ENCODE results near the gene RPL28.

The RPL28 gene

DNA sequence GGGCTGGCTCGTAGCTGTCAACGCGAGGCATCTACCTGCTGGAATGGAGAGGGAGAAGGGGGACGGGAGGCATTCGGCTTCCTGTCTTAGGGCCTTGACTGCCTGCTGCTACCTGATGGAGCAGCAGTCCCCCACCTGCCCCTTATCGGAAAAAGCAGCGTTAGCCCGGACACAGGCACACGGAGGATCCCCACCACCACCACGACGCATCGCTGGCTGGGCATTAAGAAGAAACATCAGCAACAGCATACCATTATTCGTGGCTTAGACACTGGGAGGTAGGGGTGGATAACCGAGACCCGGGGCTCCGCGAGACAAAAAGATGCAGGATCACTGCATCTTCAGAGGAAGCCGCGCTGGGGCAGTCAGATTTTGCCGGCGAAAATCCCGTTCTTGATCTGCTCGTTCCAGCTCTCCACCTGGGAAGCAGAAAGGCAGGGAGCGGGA lies 32.4 kb upstream of the RPL28 start:
- DNase-seq (ENCODE audit: low read depth, low spot score): no peak

DNA sequence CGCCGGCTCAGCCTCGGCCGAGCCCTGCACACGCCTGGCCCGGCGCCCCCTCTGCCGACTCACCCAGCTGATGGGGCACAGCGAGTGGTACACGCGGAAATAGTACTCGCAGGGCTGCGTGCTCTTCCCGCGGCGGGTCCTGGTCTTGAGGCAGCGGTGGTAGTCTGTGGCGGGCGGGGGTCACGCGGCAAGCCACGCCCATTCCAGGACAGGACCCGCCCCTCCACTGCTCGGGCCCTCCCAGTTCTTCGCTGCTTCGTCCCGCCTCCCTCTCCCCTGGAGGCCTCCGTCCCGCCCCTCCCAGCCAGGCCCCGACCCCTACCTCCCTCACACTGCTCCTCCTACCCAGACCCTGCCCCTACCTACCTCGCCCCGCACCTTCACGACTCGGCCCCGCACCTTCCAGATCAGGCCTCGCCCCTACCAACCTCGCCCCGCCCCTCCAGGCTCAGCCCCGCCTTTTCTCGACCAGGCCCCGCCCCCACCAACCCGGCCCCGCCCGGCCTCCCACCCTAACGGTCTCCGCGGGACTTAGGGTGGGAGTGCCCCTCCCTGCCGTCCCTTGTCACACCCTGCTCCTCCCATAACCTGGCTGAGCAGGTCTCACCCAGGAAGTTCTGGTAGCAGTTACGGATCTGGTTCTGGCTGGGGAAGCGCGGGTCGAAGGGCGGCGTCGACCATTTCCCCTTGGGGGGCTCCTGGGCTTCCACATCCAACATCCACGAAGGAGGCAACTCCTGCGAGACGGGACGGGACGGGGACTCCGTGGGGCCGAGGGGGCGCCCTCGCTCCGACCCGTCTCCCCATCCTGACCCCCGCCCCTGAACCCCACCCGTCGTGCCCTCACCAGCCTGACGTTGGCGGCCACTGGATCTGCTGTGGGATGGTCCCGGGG lies 31.7 kb upstream of the RPL28 start:
- no peak for DNase-seq (ENCODE audit: low read depth, low spot score)

DNA sequence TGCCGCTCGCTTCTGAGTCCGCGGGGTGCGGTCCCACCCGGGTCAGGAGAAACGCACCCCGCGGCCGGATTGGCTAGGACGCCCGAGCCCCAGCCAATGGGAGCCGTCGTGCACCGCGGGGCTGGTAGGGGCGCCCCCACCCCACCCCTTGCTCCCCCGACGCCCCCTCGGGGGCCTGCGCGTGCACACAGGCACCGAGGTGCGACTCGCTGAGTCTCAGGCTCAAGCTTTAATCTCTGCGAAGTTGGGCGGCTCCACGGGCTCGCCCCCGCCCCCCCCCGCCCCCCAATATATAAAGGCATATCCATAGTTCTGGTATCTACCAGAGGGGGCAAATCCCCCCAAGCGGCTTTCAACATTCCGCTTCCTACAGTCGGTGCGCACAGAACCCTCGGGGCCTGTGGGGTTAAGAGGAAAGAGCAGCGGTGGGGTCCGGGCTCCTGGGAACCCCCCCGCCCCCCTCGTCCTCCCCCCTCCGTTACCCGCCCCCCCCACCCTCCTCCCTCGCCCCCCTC lies 31.0 kb upstream of the RPL28 start, which contains the start of gene COX6B2:
Gene COX6B2, minus strand, starts transcription at position 22 of the 515 bp plus-strand sequence. CDS start 198 bp downstream, outside the sequence.
- DNase-seq (ENCODE audit: low read depth, low spot score): no peak

DNA sequence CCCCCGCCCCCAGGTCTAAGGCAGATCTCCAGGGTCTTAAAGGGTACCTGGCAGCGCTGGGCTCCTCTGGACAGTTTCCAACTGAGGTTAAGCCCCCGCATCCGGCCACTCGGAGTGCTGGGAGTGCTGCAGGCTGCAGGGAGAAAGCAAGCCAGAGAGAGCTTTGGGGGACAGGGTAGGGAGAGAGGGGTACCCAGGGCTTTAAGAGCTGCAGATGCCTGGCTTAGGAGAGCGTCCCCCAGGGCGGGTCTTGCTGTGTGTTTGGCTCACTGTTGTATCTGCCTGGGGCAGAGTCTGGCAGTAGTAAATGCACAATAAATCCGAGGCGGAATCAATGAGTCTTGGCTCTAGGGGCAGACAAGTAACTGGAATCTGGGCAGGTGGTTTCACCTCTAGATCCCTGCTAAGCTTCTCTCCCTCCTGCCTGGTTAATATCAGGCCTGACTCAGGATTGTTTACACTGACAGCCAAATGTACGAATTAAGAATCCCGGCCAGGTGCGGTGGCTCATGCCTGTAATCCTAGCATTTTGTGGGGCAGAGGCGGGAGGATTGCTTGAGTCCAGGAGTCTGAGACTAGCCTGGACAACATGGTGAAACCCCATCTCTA lies 30.4 kb upstream of the RPL28 start:
- DNase-seq (ENCODE audit: low read depth, low spot score): no peak

DNA sequence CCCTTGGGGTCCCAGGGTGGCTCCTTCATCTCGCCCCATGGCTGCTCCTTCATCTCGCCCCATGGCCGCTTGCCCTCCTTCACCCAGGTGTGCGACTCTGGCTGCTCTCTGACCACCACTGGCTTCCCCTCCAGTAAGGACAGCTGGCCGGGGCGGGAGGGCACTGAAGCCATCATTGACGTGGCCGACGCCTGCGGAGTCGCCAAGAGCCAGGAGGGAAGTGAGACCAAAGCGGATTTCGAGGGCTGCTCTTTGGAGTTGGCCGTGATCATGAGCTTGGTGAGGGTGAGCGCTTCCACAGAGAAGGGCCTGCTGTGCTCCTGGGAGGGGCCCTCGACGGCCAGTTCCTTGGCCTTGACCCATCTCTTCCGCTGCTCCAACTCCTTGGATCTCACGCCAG lies 27.2 kb upstream of the RPL28 start:
- DNase-seq (ENCODE audit: low read depth, low spot score): no peak

DNA sequence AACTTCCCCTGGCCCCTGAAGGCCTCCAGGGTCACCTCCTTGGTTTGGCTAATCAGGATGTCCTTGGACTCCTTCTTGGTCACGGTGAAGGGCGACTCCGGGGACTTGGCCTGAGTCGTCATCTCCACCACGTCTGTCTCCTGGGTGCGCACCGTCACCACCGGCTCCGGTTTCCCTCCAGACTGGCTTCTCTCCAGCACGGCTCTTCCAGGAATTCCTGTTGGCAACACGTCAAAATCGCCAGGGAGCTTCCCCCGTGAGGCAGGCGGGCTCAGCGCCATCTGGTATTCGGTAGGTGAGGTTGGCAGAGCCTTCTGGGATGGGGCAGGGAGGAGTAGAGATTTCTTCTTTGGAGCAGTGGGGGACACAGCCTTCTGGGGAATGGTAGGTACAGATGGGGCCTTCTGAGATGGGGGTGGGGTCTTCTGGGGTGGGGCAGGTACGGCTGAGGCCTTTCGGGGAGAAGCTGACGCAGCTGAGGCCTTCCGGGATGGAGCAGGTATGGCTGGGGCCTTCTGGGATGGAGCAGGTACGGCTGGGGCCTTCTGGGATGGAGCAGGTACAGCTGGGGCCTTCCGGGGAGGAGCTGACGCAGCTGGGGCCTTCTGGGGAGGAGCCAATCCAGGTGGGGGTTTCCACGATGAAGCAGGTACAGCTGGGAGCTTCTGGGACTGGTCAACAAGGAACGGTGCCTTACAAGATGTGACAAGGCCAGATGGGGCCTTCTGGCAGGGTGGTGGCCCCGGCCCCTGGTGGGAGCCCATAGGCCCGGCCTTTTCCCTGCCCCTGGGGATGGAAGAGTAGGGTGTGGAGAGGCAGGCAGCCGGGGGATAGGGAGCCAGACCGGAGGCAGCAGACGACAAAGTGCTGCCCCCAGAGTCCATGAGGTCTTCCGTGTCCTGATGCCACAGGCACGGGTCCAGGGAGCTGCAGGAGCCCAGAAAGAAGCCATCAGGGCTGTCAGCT lies 26.5 kb upstream of the RPL28 start:
- DNase-seq (ENCODE audit: low read depth, low spot score): no peak

DNA sequence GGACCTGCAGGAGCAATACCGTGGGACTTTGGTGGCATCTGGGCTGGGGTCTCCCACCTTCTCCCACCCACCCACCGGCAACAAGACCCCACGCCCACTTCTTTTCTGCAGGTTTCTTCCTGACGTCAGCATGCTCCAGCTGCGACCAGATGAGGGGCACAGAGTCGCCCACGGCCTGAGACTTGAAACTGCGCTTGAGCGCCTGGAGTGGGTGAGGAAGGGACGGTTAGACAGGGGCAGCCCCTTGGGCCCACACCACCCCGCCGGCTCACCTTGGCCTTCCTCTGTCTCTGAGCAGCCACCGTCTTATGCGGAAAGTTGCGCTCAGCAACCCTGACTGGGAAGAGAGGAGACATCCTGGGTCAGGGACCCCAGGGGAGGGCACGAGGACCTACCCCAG lies 24.8 kb upstream of the RPL28 start:
- no peak for DNase-seq (ENCODE audit: low read depth, low spot score)

DNA sequence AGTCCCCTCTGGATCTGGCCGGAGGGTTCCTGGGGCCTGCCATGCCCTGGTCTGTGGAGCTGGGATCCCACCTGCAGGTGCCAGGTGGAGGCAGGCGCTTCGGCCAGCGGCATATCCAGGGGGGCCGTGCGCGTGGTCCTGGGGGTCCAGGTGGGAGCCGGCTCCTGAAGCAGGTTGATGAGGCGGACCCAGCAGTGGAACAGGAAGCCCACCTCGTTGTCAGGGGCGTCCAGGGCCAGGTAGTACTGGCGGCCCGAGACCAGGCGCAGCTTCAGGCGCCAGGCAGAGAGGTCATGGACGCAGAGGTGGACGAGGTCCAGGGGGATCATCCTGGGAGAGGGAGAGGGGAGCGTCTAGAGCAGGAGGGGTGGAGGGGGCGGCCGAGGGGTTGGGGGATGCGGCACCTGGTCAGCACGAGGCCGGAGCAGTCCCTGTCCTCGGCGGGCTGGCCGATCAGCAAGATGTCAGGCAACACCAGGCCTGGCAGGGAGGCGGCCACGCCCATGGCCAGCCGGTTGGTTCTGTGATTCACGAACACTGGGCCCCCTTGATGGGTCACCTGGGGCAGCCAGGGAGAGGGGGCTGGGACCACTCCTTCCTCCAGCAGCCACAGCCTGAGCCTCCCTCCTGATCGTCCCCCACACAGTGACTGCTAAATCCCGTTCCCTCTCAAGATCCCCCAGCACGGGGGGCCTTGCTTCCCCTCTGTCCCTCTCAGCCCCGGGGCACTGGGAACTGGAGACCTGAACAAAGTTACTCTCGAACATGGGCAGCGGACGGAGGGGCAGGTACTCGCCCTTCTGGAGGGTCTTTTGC lies 23.4 kb upstream of the RPL28 start:
- DNase-seq (ENCODE audit: low read depth, low spot score): no peak

DNA sequence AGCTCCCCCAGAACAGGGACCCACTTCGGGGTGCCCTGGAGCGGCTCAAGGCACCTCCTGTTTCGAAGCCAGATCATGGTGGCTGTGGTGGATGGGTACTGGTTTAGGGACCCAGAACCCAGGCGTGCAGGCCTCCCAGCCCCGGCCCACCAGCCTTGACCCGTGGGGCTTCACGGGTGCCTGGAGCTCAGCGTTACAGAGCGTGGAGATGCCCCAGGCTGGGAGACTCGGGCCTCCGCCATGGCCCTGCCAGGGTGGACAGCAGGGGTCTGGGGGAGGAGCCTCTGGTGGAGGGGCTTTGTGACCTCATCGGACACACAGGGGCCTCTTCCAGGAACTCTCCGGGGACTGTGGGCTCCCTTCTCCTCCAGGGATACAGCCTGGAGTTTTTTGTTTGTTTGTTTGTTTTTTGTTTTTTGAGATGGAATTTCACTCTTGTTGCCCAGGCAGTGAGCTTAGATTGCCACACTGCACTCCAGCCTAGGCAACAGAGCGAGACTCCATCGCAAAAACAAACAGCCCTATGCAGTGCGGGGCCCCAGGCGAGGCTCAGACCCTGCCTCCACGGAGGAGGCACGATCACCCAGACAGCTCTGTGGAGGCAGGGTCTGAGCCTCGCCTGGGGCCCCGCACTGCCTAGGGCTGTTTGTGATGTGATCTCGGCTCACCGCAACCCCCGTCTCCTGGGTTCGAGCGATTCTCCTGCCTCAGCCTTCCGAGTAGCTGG lies 22.6 kb upstream of the RPL28 start, which contains the start of gene GARIN5B:
Gene GARIN5B, minus strand, starts transcription at position 271 of the 727 bp plus-strand sequence. Its CDS starts 194 bp downstream, at position 77.
- DNase-seq (ENCODE audit: low read depth, low spot score): no peak

DNA sequence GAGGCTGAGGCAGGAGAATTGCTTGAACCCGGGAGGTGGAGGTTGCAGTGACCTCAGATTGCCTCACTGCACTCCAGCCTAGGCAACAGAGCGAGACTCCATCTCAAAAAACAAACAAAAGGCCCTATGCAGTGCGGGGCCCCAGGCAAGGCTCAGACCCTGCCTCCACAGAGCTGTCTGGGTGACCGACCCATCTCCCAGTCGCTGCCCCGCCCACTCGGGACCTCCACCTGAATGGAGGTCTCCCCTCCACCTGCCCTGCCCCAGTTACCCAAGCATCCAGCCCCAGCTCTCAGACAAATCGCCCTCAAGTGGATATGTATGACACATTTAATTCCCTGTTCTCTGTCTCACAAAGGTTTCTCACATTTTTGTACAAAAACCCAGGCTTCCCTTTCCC lies 20.5 kb upstream of the RPL28 start:
- no peak for DNase-seq (ENCODE audit: low read depth, low spot score)

DNA sequence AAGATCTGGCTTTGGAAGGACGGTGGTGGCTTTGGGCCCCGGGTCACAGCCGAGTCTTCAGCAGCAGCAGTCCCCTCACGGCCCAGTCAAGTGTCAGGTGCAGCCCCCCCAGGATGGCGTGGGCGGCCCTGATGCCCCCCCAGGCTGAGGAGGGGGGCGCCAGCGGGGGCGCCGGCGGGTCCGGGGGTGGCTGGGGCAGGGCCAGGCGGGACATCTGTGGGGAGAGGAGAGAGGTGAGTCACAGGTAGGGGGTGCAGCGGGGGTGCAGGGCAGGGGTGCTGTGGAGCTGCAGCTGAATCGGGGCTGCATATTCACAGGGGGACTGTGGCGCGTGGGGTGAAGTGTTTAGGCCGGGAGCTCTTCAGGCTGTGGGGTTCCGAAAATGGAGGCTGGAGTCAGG lies 19.8 kb upstream of the RPL28 start:
- no peak for DNase-seq (ENCODE audit: low read depth, low spot score)

DNA sequence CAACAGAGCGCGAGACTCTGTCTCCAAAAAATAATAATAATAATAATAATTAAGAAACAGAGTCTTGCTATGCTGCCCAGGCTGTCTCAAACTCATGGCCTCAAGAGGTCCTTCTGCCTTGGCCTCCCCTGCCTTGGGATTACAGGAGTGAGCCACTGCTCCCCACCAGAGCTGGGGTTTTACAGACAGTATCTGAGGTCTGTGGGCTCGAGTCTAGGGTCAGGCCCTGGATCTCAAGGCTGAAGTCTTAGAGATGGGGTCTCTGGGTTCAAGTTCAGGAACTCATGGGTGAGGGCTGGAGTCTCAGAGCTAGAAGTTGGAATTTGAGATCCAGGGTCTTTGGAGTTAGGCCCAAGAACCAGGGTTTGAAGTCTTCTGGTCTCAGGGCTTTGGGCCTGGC lies 18.9 kb upstream of the RPL28 start:
- DNase-seq (ENCODE audit: low read depth, low spot score): no peak

DNA sequence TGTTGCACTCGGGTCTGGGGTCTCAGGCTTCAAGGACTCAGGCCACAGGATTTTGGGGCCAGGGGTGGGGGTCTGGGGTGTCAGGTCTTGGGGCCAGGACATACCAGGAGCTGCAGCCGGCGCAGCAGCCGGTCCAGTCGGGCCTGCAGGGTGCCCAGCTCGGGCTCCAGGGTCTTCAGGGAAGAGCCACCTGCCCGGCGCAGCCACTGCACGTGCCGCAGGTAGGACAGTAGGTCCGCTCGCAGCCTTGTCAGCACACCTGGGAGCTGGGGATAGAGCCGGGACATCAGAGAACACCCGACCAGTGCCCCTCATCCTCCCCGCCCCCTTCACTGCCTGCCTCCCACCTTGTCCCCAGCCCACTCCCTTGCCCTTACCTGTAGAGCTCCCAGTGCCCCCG lies 17.6 kb upstream of the RPL28 start:
- no peak for DNase-seq (ENCODE audit: low read depth, low spot score)

DNA sequence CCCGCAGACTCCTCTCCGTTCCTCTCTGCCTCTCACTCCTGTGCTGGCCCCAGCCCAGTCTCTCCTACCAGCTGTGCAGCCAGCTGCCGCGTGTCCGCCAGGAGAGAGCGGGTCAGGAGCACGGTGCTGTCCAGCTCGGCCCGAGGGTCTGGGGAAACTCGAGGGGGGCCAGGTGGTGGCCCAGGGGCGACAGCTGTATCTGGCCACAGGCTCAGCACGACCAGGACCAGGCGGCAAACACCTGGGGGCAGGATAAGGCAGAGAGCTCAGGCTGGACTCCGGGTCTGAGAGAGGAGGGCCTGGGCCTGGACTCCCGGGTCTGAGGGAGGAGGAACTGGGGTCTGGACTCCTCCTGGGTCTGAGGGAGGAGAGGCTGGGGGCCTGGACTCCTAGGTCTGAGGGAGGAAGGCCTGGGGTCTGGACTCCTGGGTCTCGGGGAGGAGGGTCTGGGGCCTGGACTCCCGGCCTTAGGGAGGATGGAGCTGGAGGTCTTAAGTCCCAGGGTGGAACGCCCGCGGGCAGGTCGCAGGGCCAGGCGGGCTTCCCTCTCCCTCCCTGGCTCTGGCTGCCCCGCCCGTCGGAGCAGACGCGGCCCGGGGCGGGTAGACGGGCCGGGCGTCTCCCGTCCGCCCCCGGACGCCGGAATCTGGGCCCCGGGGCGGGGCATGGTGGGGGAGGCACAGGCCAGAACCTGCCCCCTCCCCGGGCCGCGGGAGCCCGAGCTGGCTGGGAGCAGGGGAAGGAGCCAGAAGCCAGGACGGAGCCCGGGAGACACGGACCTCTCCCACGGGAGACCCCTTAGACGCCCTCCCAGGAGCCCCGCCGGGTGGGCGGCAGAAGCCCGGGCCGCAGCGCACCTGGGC lies 16.8 kb upstream of the RPL28 start:
- no peak for DNase-seq (ENCODE audit: low read depth, low spot score)

DNA sequence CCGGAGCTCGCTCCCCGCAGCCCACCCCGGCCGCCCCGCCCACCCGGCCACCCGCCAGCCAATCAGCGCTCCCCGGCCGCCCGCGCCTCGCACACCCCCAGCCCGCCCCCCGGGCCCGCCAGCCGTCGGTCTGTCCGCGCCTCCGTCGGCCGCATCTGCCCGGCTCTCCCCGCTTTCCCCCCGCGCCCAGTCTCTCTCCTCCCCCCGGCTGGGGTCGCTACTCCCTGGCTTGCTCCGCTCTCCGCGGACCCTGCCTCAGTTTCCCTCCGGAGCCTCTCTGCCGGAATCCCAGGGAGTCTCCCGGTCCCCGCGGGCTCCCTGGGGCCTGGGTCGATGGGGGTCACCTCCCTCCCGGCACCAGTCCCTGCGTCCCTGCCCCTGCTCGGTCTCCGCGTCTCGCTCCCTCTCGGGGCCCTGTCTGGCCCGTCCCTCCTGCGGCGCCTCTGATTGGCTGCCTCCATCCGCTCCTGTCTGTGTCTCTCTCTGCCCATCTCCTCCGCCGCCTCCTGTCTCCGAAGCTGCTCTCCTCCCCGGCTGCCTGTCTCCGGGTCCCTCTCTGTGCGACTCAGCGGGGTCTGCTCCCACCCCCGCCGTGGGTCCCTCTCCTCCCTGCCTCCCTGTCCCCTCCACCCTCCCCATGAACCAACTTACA lies 16.0 kb upstream of the RPL28 start:
- DNase-seq (ENCODE audit: low read depth, low spot score): no peak

DNA sequence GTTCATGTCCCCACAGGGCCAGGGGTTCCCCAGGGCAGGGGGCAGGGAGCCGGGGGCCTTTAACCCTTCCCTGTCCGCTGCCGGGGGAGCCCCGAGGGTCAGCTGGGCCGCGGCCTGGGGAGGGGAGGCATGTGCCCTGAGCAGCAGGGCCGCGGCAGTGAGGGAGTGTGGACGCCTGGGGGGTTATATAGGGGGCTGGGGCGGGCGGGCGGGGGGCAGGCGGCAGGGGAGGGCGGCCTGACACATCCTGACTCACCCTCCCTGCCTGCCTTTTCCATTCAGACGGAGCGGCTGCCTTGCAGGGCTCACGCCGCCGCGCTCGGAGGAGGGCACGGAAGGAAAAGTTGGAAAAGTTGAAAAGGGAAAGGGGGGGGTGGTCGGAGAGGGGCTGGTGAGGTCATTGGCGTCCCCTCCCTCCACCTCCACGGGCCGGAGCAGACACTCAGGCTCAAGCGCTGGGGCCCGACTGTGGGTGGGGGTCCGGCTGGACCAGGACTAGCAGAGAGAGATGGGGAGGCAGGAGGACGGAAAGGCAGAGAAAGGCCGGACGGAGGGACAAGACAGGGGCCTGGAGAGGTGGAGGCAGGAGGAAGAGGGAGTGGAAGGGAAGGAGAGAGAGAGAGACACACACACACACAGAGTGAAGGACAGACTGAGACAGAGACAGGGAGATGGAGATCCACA lies 15.3 kb upstream of the RPL28 start, which contains the start of gene IL11:
Gene IL11, minus strand, starts transcription at position 159 of the 684 bp plus-strand sequence. Its CDS starts 153 bp downstream, at position 6.
- DNase-seq (ENCODE audit: low read depth, low spot score): no peak

DNA sequence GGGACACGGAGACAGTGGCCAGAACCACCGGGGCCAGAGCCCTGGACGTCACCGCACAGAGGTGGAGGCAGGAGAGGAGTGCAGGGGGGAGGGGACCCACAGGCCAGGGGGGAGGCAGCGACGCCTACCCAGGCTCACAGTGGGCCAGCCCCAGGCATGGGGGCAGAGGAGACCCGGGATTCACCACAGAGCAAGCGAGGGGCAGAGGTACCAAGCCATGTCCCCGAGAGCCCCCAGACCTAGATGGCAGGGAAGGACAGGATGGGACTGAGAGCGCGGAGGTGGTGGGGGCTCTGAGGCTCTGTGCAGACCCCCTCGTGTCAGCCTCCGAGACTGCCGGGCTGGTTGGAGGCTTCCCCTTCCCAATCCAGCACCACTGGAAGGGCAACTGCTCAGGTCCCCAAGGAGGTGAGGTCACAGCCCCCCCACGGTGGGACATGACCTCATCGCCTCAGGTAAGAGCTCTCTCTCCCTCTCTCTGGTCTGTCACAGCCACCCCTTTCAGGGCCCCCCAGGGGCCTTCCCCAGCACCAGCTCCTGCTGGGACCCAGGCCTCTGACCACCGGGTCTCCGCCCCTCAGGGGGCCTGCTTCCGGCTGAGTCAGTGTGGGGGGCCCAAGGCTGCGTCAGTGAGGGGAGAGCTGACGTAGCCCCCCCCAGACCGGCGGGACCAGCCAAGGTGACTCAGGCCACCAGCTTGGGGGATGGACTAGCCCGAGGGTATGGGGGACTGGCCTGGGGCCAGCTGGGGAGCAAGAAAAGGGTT lies 13.2 kb upstream of the RPL28 start:
- no peak for DNase-seq (ENCODE audit: low read depth, low spot score)

Measured in iPS DF 19.7 (cell line).